Mucosa of gallbladder (tissue), 1 donor: ENCODE measurements around the gene TMEM176A. TPM values are rescaled to one million over a fixed set of nuclear protein-coding genes. Genes with fewer than 3 reads are reported as not detected.

Experiments
- DNase-seq: peaks from one replicate; pipeline ENCODE4 v3.0.0-alpha.2; 2020; ENCODE audit warnings: low spot score
- total RNA-seq: library from RNA; stranded (reverse); gene quantifications from one replicate; pipeline ENCODE4 v1.2.1, GENCODE V29; 2021
- donor health status: DM: no; HTN: no; CAD: no.

TMEM176A gene
- total RNA-seq, 1 donor from 2014 or later: 246 TPM

DNA sequence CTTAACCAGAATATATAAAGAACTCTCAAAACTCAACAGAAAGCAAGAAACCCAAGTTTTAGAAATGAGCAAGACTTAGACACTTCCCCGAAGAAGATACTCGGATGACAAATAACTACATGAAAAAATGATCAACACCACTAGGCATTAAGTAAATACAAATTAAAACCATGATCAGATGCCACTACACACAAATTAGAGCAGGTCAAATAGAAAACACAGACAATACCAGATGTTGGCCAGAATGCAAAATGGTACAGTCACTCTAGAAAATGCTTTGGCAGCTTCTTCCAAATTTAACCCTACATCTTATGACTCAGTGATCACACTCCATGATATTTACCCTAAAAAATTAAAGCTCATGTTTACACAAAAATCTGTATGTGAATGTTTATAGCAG, 18.4 kb downstream of the TMEM176A start:
- no peak for DNase-seq

DNA sequence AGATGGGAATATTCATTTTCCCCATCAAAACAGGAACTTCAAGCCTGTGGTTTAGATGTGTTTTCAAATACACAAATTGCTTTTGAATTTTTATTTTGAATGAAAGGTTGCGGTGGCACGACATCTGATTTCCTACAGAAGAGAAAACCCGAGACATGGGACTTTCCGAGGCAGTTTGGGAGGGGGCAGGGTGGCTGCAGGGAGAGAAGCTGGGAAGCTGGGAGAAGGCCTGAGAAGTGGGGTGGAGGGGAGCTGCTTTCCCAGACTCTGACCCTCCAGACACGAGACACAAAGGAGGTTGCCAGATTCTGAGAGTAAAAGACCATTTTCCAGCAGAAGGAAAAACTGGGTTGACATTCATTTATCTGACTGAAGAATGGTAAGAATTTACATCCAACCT, 19.6 kb downstream of the TMEM176A start:
- DNase-seq: peak; percentile 33

DNA sequence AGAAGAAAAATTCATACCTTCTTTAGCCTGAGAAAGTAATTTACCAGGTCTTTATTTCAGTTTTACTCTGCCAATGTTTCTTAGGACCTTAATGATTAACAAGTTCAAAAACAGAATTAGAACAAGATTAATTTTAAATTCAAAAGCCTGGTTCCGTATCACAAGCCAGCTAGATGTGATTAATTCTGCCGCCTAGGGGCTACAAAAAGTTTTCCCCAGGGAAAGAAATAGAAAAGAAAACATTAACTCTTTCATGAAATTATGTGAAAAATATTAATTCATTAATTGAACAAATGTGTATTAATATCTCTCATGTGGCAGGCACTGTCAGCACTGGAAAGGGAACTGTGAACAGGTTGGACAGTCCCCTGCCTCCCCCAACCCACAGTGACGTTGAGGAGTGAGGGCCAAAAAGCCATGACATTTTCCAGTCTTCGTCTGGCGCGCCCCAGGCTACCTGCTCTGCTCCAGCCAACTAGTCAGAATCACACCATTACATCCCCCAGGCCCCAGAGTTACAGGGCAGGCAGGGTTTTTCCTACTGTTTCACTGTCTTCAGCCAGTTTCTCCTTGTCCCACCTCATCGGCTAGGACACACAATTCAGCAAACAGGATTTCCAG, 20.1 kb downstream of the TMEM176A start:
- no peak for DNase-seq

GRCh38 chr7:150823043-150823442, 22.5 kb downstream of the TMEM176A start:
- no peak for DNase-seq

- DNase-seq: no peak
These were observed 23.0 kb downstream of the TMEM176A start for GRCh38 chr7:150823484-150824126.

- DNase-seq: no peak
These were observed 24.0 kb downstream of the TMEM176A start for GRCh38 chr7:150824379-150825177.

GRCh38 chr7:150826061-150826849, 25.7 kb downstream of the TMEM176A start:
- no peak for DNase-seq

DNA sequence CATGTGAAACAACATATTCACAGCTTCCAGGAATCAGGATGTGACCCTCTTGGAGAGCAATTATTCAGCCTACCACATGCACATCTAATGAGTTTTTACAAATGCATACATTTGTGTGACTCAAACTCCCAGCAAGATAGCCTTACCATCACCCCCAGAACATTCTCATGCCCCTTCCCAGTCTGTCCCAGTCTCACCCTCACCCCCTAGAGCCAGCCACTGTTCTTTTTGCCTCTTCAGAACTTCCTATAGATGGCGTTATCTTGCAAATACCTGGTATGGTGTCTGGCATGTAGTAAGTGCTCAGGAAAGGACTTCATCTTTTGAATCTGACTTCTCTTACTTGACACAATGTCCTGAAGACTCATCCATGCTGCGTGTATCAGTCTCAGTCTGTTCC, 27.8 kb downstream of the TMEM176A start:
- DNase-seq: no peak

DNA sequence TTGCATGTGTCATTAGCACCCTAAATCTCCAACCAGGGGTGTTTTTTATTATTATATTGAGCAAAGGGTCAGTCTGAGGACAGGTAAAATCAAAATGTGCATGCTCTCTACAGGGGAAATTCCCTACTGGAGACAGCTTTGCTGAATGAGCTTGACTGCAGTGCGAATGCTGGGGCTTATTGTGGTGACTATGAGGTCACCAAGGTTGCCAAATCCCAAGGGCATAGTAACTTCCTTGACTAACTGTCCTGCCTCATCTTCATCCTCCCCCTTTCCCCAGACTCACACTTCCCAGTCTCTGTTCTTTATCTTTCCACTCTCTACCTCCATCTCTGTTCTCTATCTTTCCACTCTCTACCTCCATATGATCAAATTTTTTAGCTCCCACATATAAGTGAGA, 28.9 kb downstream of the TMEM176A start:
- no peak for DNase-seq

DNA sequence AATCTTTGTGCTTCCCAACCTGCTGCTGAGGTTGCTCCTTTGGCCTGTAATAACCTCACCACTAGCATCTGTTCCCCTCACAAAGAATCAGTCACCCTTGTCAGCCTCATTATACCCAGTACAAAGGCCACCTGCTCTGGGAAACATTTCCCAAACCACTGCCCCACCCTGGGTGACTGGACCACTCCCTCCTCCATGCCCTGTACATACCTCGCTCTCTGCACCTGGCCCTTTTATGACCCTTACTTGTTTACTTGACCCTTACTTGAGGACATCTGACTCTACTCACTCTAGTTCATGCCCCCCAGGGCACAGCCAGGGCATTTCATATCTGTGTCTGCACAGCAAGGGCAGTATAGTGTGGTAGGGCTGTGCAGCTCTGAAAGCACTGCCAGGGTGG, 30.4 kb downstream of the TMEM176A start:
- no peak for DNase-seq

GRCh38 chr7:150831851-150832250, 31.3 kb downstream of the TMEM176A start:
- DNase-seq: no peak

DNA sequence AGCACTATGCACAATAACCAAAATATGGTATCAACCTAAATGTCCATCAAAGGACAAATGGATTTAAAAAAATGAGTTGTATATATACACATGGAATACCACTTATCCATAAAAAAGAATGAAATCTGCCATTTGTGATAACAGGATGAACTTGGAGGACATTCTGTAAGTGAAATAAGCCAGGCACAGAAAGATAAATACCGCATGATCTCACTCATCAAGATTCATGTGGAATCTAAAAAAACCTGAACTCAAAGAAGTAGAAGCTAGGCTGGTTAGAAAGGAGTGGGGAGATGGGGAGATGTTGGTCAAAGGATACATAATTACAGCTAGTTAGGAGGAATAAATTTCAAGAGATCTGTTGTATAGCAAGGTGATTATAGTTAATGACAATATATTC, 34.5 kb downstream of the TMEM176A start:
- no peak for DNase-seq

- no peak for DNase-seq
These were observed 35.2 kb downstream of the TMEM176A start for GRCh38 chr7:150835702-150836280.

DNA sequence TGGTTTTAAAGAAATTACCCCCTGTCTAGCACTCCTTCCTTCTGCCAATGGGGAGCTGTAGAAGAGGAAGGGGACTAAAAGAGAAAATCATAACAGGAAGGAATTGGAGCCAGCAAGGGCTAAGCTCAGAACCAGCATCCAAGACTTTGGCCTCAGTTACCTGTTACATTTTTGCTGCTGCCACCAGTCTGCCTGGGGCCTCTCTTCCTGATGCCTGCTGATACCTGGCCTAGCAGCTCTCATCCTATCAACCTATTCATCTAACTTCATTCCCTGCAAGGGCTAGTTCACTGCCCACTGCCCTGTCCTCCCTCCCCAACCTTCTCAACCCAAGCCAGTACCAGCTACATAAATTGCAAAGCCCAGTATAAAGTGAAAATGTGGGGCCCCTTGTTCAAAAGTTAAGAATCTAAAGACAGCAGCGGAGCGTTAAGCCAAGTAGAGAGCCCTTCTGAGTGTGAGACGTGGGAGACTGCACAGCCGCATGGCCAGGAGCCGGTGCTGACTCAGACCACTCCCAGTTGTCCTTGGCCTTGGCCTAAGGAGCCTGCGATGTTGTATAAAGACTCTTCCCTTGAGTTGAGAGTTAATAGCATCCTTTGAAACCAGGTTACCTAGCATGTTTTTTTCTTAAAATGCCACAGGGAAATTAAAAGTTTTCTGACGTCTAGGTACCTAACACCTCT, 38.5 kb downstream of the TMEM176A start:
- no peak for DNase-seq

DNA sequence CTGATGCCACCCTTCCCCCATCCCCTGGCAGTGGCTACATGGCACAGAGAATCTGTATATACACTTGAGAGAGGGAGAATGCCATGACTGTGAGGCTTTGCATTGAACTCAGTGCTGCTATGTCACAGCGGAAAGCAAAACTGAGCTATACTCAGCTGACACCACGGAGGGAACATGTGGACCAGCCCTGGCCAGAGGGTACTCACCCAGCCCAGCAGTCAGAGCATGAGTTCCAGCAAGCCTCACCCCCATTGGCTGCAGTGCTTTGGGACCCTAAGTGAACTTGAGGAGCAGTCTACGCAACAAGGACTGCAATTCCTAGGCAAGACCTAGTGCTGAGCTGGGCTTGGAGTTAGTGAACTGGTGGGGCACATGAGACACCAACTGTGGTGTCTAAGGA, 41.4 kb downstream of the TMEM176A start:
- DNase-seq: no peak

DNA sequence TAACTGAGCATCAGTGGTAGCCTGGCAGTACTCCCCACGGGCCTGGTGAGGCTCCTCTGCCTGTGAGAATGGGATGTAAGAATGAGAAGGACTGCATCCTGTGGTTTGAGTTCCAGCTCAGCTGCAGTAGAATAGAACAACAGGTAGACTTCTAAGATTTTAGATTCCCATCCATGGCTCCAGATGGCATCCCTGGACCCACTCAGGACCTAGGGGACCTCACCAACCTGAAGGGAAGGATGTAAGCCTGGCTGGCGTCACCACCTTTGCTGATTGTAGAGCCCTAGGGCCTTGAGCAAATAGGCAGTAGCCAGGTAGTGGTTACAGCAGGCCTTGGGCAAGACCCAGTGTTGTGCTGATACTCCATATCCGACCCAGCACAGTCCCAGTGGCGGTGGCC, 42.1 kb downstream of the TMEM176A start:
- DNase-seq: no peak

DNA sequence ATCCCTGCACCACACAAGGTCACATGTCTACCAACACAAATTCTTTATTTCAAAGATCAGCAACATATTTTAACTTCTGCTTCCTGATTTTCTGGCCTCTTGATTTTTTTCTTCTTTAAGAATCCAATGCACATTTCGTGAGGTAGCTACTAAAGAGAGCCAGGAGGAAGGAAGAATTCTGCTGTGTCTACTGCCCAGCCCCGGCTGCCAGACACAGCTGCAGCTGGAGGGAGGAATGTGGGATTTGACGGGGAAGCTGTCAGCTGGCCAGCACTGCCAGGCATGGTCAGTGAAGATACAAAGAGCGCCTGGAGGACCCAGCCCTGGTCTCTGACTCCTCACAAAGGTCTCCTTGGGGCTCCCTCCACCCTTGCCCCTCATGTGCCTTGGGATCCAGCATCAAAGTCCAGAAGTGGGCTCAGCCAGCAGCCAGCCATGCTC, 44.9 kb downstream of the TMEM176A start:
- peak; percentile 58 for DNase-seq

DNA sequence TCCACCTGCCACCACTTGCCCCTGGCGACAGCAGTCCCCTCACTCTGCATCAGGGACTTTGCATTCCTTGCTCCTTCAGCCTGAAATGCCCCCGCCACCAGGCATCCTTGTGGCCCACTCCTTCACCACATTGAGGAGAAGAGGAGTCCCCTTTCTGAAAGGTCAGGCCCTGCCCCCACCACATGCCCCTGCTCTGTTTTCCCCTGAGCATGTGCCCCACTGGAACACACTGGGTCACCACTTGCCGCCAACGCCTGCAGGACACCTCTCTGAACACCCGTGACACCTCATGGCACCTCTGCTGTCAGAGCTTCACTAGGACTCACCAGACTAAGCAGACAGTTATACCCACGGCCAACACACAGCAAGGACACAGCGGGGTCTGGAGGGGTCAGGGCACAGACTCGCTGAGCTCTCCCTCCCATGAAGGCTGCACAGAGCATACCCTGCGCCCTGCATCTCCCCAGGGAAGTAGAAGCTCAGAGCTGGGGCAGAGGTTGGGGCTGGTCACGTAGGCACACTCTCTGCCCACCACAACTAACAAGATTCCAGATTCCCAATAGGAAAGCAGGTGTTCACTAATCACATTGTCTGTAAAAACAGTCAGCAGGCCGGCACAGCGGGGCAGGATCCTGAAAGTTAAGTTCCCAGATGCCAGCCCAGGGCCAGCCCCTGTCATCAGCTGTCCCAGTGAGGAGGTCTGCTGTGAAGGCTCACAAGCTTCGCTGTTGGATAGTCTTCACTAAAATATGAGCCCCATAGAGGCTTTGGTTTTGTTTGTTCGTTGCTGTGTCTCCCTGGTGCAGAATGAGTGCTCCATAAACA, 45.9 kb downstream of the TMEM176A start:
- DNase-seq: no peak

DNA sequence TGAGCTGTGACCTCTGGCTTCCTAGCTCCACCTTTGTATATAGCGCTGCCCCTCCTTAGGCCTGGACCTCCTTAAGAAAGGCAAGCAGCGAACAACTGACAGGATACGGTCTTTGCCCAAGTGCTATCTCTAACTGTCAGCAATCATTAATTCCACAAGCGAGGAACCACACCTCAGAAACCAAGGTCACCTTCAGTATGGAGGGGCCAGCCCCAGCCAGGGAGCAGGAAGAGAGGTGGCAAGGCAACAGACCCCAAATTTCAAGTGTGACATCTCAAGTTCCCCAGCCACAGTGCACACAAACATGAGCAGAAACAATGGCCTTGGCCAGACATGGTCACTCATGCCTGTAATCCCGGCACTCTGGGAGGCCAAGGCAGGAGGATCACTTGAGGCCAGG, 47.0 kb downstream of the TMEM176A start:
- DNase-seq: no peak

- no peak for DNase-seq
These were observed 47.5 kb downstream of the TMEM176A start for GRCh38 chr7:150848111-150848510.
